ENCODE measurements around the gene LARGE1. TPM values are rescaled to one million over a fixed set of nuclear protein-coding genes. Genes with fewer than 3 reads are reported as not detected.

LARGE1 gene
- total and polyA plus RNA-seq, 2 donors (not counting 1 experiment from before 2014, with no cell fraction given), result 14.1 to 19.2 TPM

DNA sequence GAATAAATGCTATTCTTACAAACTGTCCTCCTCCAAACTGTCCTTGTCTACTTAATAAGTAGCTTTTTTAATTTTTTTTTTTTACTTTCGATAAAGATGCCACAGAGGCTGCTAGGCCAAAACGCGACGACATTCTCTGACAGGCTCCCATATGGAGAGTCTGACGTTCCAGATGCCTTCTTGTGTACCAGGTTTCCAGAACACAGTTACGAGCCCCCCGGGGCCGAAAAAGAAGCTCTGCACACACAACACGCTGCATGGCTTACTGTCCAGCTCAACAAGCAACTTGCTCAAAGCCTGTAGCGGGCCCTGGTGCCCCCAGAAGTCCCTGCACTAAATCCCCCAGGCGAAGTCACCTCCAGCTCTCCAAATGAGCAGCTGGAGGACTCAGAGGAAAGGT lies 39.3 kb downstream of the LARGE1 start:
- Histone ChIP-seq H3K4me3 (replicated peaks in 1 of 4; ENCODE audit: control extremely low read depth in 1 of 4, insufficient read depth in 1 of 4, low read depth in 3 of 4, low read length in 4 of 4) (no peak overlapping the region), H3K79me2 (ENCODE audit: control insufficient read depth, insufficient read depth, low read length) (no peaks in the 10 kb centered on the region)
- DNase-seq (ENCODE audit: low read depth in 2 of 2), result no peak

DNA sequence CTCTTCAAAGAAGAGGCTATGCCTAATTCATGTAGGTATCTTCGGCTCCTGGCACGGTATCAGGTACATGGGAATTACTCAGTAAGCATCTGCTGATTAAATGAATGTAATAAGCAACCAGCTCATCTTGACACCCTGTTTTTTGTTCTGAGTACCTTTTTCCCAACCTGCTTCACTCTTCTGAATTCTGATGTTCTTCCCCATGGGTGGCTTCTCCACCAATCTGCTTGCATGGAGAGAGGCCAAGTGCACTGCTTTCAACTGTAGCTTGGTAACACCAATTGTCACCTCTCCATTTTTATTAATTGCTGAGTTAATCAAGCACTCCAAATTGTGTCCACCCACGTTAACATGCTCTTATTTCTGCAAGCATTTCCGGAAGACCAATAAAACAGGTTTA lies 40.5 kb downstream of the LARGE1 start:
- Histone ChIP-seq H3K9ac (ENCODE audit: insufficient read depth, low read length) (no peak overlapping the region), H3K27ac (ENCODE audit: insufficient read depth, low read length) (no peak overlapping the region), H3K27me3 (ENCODE audit: control insufficient read depth, insufficient read depth, low read length) (no peaks in the 10 kb centered on the region), H3K9me3 (ENCODE audit: control insufficient read depth, insufficient read depth, low read depth, low read length) (no peaks in the 10 kb centered on the region), H3K36me3 (ENCODE audit: control insufficient read depth, insufficient read depth, low read length) (no peaks in the 10 kb centered on the region), H2AFZ (ENCODE audit: low read length) (no peak overlapping the region), H3K4me3 (replicated peaks in 1 of 4; ENCODE audit: control extremely low read depth in 1 of 4, insufficient read depth in 1 of 4, low read depth in 3 of 4, low read length in 4 of 4) (no peak overlapping the region), H3K4me2 (ENCODE audit: extremely low read depth, insufficient read depth, low read length) (no peak overlapping the region), H4K20me1 (ENCODE audit: control insufficient read depth, extremely low read depth, insufficient read depth, low read length) (no peaks in the 10 kb centered on the region), H3K4me1 (ENCODE audit: control insufficient read depth, extremely low read depth, insufficient read depth, low read length) (no peaks in the 10 kb centered on the region), H3K79me2 (ENCODE audit: control insufficient read depth, insufficient read depth, low read length) (no peaks in the 10 kb centered on the region)
- TF ChIP-seq, protein P1, sequence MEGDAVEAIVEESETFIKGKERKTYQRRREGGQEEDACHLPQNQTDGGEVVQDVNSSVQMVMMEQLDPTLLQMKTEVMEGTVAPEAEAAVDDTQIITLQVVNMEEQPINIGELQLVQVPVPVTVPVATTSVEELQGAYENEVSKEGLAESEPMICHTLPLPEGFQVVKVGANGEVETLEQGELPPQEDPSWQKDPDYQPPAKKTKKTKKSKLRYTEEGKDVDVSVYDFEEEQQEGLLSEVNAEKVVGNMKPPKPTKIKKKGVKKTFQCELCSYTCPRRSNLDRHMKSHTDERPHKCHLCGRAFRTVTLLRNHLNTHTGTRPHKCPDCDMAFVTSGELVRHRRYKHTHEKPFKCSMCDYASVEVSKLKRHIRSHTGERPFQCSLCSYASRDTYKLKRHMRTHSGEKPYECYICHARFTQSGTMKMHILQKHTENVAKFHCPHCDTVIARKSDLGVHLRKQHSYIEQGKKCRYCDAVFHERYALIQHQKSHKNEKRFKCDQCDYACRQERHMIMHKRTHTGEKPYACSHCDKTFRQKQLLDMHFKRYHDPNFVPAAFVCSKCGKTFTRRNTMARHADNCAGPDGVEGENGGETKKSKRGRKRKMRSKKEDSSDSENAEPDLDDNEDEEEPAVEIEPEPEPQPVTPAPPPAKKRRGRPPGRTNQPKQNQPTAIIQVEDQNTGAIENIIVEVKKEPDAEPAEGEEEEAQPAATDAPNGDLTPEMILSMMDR (conservative IDR thresholded peaks at IDR 0.05 in 1 of 2, IDR thresholded peaks at IDR 0.05 in 1 of 2; ENCODE audit: low read depth in 1 of 2, low read length in 2 of 2), result no peak
- no peak for TF ChIP-seq EZH2 (IDR thresholded peaks at IDR 0.05; ENCODE audit: low read length, missing control alignments)
- no peak for DNase-seq (ENCODE audit: low read depth in 2 of 2)

More for the DNA sequence above, 39.3 kb downstream of the LARGE1 start:
- no peaks in the 10 kb centered on the region for H3K4me1 ChIP-seq (ENCODE audit: control insufficient read depth, extremely low read depth, insufficient read depth, low read length)
- H3K36me3 ChIP-seq (ENCODE audit: control insufficient read depth, insufficient read depth, low read length), result no peaks in the 10 kb centered on the region
- no peak for TF ChIP-seq EZH2 (IDR thresholded peaks at IDR 0.05; ENCODE audit: low read length, missing control alignments)
- TF ChIP-seq, protein P1 (conservative IDR thresholded peaks at IDR 0.05 in 1 of 2, IDR thresholded peaks at IDR 0.05 in 1 of 2; ENCODE audit: low read depth in 1 of 2, low read length in 2 of 2), result no peak
- no peaks in the 10 kb centered on the region for H3K27me3 ChIP-seq (ENCODE audit: control insufficient read depth, insufficient read depth, low read length)
- no peak overlapping the region for H3K9ac ChIP-seq (ENCODE audit: insufficient read depth, low read length)
- H3K4me2 ChIP-seq (ENCODE audit: extremely low read depth, insufficient read depth, low read length), result no peak overlapping the region
- no peak overlapping the region for H3K27ac ChIP-seq (ENCODE audit: insufficient read depth, low read length)
- H3K9me3 ChIP-seq (ENCODE audit: control insufficient read depth, insufficient read depth, low read depth, low read length), result no peaks in the 10 kb centered on the region
- H4K20me1 ChIP-seq (ENCODE audit: control insufficient read depth, extremely low read depth, insufficient read depth, low read length), result no peaks in the 10 kb centered on the region
- H2AFZ ChIP-seq (ENCODE audit: low read length), result no peak overlapping the region

DNA sequence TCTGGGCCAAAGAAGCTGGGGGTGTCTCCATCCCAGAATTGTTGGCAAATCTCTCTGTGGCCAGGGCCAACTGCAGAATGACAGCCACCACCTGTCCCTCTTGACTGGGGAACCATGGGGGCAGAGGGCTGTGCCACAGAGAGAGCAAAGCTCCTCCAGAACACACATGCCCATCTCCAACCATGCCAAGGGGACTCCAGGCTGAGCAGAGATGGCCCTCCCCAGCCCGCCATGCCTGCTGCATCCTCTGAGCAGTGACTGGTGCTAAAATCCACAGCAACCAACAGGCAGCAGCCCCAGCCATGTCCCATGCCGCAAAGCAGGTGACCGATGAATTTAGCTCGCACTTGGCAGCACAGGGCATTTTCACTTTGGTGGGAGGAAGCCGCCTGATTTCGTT lies 45.0 kb downstream of the LARGE1 start:
- H3K79me2 ChIP-seq (ENCODE audit: control insufficient read depth, insufficient read depth, low read length), result no peaks in the 10 kb centered on the region
- H3K36me3 ChIP-seq (ENCODE audit: control insufficient read depth, insufficient read depth, low read length), result no peaks in the 10 kb centered on the region
- H3K9ac ChIP-seq (ENCODE audit: insufficient read depth, low read length), result no peak overlapping the region
- H3K4me1 ChIP-seq (ENCODE audit: control insufficient read depth, extremely low read depth, insufficient read depth, low read length), result peaks cover 4% of the 10 kb centered on the region
- H3K4me3 ChIP-seq (replicated peaks in 1 of 4; ENCODE audit: control extremely low read depth in 1 of 4, insufficient read depth in 1 of 4, low read depth in 3 of 4, low read length in 4 of 4), result no peak overlapping the region
- no peak for DNase-seq (ENCODE audit: low read depth in 2 of 2)
- TF ChIP-seq EZH2 (IDR thresholded peaks at IDR 0.05; ENCODE audit: low read length, missing control alignments), result no peak
- TF ChIP-seq, protein P1 (conservative IDR thresholded peaks at IDR 0.05 in 1 of 2, IDR thresholded peaks at IDR 0.05 in 1 of 2; ENCODE audit: low read depth in 1 of 2, low read length in 2 of 2), result no peak
- H4K20me1 ChIP-seq (ENCODE audit: control insufficient read depth, extremely low read depth, insufficient read depth, low read length), result no peaks in the 10 kb centered on the region
- no peaks in the 10 kb centered on the region for H3K27me3 ChIP-seq (ENCODE audit: control insufficient read depth, insufficient read depth, low read length)
- H3K4me2 ChIP-seq (ENCODE audit: extremely low read depth, insufficient read depth, low read length), result no peak overlapping the region
- no peaks in the 10 kb centered on the region for H3K9me3 ChIP-seq (ENCODE audit: control insufficient read depth, insufficient read depth, low read depth, low read length)
- no peak overlapping the region for H3K27ac ChIP-seq (ENCODE audit: insufficient read depth, low read length)
- H2AFZ ChIP-seq (ENCODE audit: low read length), result no peak overlapping the region

All from fibroblast of lung (primary cell).